H1 (cell line): ENCODE measurements around the gene MYF5. TPM values are rescaled to one million over a fixed set of nuclear protein-coding genes. Genes with fewer than 3 reads are reported as not detected.

Source experiments
- ATF2 ChIP-seq: IDR thresholded peaks from 2 replicates; pipeline ENCODE4 v1.6.1; 2012; ENCODE audit warnings: low read length, inconsistent platforms
- ATF3 ChIP-seq: IDR thresholded peaks from 2 replicates; pipeline ENCODE4 v1.6.1; 2011; ENCODE audit warnings: low read depth, mild to moderate bottlenecking, low read length; ENCODE audit not compliant: insufficient read depth
- BRCA1 ChIP-seq: IDR thresholded peaks from 2 replicates; pipeline ENCODE4 v1.6.1; 2012; ENCODE audit warnings: low read depth, low read length, improper control_type of control experiment
- CBX5 ChIP-seq: fragments of 300-800, 300-1000 bp; sonication (generic); IDR thresholded peaks from 2 replicates; pipeline ENCODE4 v1.7.1; 2016; ENCODE audit warnings: antibody characterized with exemption, low read length, low read depth
- HDAC2 ChIP-seq, 2 experiments: fragments of 300-600 bp in 1 of 2; sonication (generic) in 1 of 2; IDR thresholded peaks; 2 replicates each; pipeline ENCODE4 v1.6.1; 2011 to 2012; ENCODE audit warnings: low read depth in 2 of 2, low read length in 2 of 2, mild to moderate bottlenecking in 2 of 2, moderate library complexity in 2 of 2, borderline replicate concordance in 1 of 2, inconsistent platforms in 1 of 2
- RNF2 ChIP-seq: fragments of 200-900, 300-1000 bp; sonication (generic); IDR thresholded peaks from 2 replicates; pipeline ENCODE4 v1.7.1; 2016; ENCODE audit warnings: borderline replicate concordance, low read depth, mild to moderate bottlenecking, antibody characterized with exemption, low read length; ENCODE audit not compliant: poor library complexity, severe bottlenecking; ENCODE audit errors: missing control alignments
- RXRA ChIP-seq: IDR thresholded peaks from 2 replicates; pipeline ENCODE4 v1.6.1; 2011; ENCODE audit warnings: low read depth, mild to moderate bottlenecking, low read length, moderate library complexity; ENCODE audit not compliant: insufficient read depth
- SIN3A ChIP-seq, 2 experiments: IDR thresholded peaks in 1 of 2; conservative IDR thresholded peaks in 1 of 2; 2 replicates each; pipeline ENCODE4 v1.6.1; 2011 to 2012; ENCODE audit warnings: low read length in 2 of 2, improper control_type of control experiment in 1 of 2, low read depth in 1 of 2, mild to moderate bottlenecking in 1 of 2
- SRF ChIP-seq: IDR thresholded peaks from 2 replicates; pipeline ENCODE4 v1.6.1; 2011; ENCODE audit warnings: mild to moderate bottlenecking, low read depth, low read length, moderate library complexity
- USF2 ChIP-seq: IDR thresholded peaks from 2 replicates; pipeline ENCODE4 v1.6.1; 2011; ENCODE audit warnings: low read length, improper control_type of control experiment
- polyA plus RNA-seq, 7 experiments: library from polyadenylated mRNA; depleted of rRNA in 3 of 7; stranded (reverse) in 5 of 7; unstranded in 2 of 7; fragments of >200 nt in 5 of 7; fragments of 200-250 nt in 2 of 7; gene quantifications; 1 replicate in 5 of 7; 2 replicates in 1 of 7; 4 replicates in 1 of 7; pipeline versions ENCODE4 v1.2.1 to v1.2.3, GENCODE V29; 2011 to 2013; ENCODE audit warnings: missing spikeins in 2 of 7, mixed read lengths in 2 of 7
- total RNA-seq: library from RNA; stranded (reverse); fragmentation: NEBNext Ultra II Directional; extraction: Animal tissue kit (Norgen Biotek cat#: 25700); gene quantifications from 2 replicates; pipeline ENCODE4 v1.2.1, GENCODE V29; 2021

Gene MYF5
- total and polyA plus RNA-seq, 2 of the 8 experiments (the other 6 are each of a cell fraction or from before 2014, with no cell fraction given) = 0.09 TPM; not detected in 1

GRCh38 chr12:80708975-80709328, 7.8 kb upstream of the MYF5 start (continued):
- TF ChIP-seq RNF2 = peak; percentile 23
- TF ChIP-seq SIN3A (conservative IDR thresholded peaks at IDR 0.05 in 1 of 2, IDR thresholded peaks at IDR 0.05 in 1 of 2; ENCODE audit: low read depth in 1 of 2, low read length in 2 of 2) = no peak
- no peak for TF ChIP-seq SRF
- no peak for TF ChIP-seq HDAC2 (IDR thresholded peaks at IDR 0.05; ENCODE audit: borderline replicate concordance in 1 of 2, low read depth in 2 of 2, low read length in 2 of 2)
- TF ChIP-seq USF2 = no peak
- no peak for TF ChIP-seq CBX5
- no peak for TF ChIP-seq RXRA
- TF ChIP-seq ATF2 = 0 out of 2 replicates have a peak, but pooled peaks have one; percentile 7
- TF ChIP-seq ATF3 = no peak
- TF ChIP-seq BRCA1 = no peak
